HepG2 (cell line): ENCODE results near the gene SMIM8. TPM values are rescaled to one million over a fixed set of nuclear protein-coding genes. Genes with fewer than 3 reads are reported as not detected.

ENCODE experiments used
- ATAD3A ChIP-seq: sonication (generic); formaldehyde crosslinking; IDR thresholded peaks from 2 replicates; pipeline ENCODE4 v1.4.0; 2020; ENCODE audit warnings: missing genetic modification reagents
- CHCHD3 ChIP-seq: sonication (generic); formaldehyde crosslinking; IDR thresholded peaks from 2 replicates; pipeline ENCODE4 v1.8.0; 2022; ENCODE audit warnings: mild to moderate bottlenecking, missing genetic modification reagents, moderate library complexity
- DR1 ChIP-seq: sonication (generic); formaldehyde crosslinking; IDR thresholded peaks from 2 replicates; pipeline ENCODE4 v1.8.0; 2021; ENCODE audit warnings: mild to moderate bottlenecking, missing genetic modification reagents, inconsistent platforms
- FUBP1 ChIP-seq: sonication (generic); formaldehyde crosslinking; IDR thresholded peaks from 2 replicates; pipeline ENCODE4 v1.5.1; 2020; ENCODE audit warnings: missing genetic modification reagents, mild to moderate bottlenecking, borderline replicate concordance
- GFI1 ChIP-seq: sonication (generic); formaldehyde crosslinking; IDR thresholded peaks from 2 replicates; pipeline ENCODE4 v1.5.0; 2020; ENCODE audit warnings: missing genetic modification reagents, mild to moderate bottlenecking, borderline replicate concordance
- HNF4A ChIP-seq: sonication (generic); formaldehyde crosslinking; IDR thresholded peaks from 2 replicates; pipeline ENCODE4 v1.4.0; 2020; ENCODE audit warnings: missing genetic modification reagents
- KDM3A ChIP-seq: IDR thresholded peaks from 2 replicates; pipeline ENCODE4 v1.6.1; 2018; ENCODE audit warnings: low read depth, missing compliant biosample characterization
- KLF13 ChIP-seq: sonication (generic); formaldehyde crosslinking; IDR thresholded peaks from 2 replicates; pipeline ENCODE4 v1.4.0; 2020; ENCODE audit warnings: mild to moderate bottlenecking, missing genetic modification reagents
- KLF15 ChIP-seq: sonication (generic); formaldehyde crosslinking; IDR thresholded peaks from 2 replicates; pipeline ENCODE4 v1.8.1; 2023; ENCODE audit warnings: borderline replicate concordance, mild to moderate bottlenecking, inconsistent platforms, missing genetic modification reagents, mixed read lengths
- NR2F2 ChIP-seq: IDR thresholded peaks from 2 replicates; pipeline ENCODE4 v1.6.1; 2012; ENCODE audit warnings: low read depth, inconsistent platforms, borderline replicate concordance
- SALL2 ChIP-seq: sonication (generic); formaldehyde crosslinking; IDR thresholded peaks from 2 replicates; pipeline ENCODE4 v1.8.1; 2023; ENCODE audit warnings: mild to moderate bottlenecking, missing genetic modification reagents, inconsistent platforms
- SRSF1 ChIP-seq: fragments of 200-400 bp; formaldehyde crosslinking; optimal IDR thresholded peaks from 2 replicates; pipeline ENCODE3; 2017; ENCODE audit warnings: mild to moderate bottlenecking, low read depth, low read length, moderate library complexity
- TARDBP ChIP-seq: sonication (generic); formaldehyde crosslinking; IDR thresholded peaks from 2 replicates; pipeline ENCODE4 v1.8.0; 2022; ENCODE audit warnings: mild to moderate bottlenecking, missing genetic modification reagents
- TP53 ChIP-seq: sonication (generic); formaldehyde crosslinking; conservative IDR thresholded peaks from 2 replicates; pipeline ENCODE4 v1.4.0; 2020; ENCODE audit warnings: missing genetic modification reagents
- ZEB1 ChIP-seq: IDR thresholded peaks from 2 replicates; pipeline ENCODE4 v1.6.1; 2012; ENCODE audit warnings: mild to moderate bottlenecking, low read depth, inconsistent platforms; ENCODE audit not compliant: insufficient replicate concordance
- ZNF160 ChIP-seq: sonication (generic); formaldehyde crosslinking; IDR thresholded peaks from 2 replicates; pipeline ENCODE4 v1.8.0; 2022; ENCODE audit warnings: mild to moderate bottlenecking, inconsistent platforms, missing genetic modification reagents
- ZNF619 ChIP-seq: sonication (generic); formaldehyde crosslinking; IDR thresholded peaks from 2 replicates; pipeline ENCODE4 v1.4.0; 2020; ENCODE audit warnings: mild to moderate bottlenecking, missing genetic modification reagents
- ZNF766 ChIP-seq: sonication (generic); formaldehyde crosslinking; IDR thresholded peaks from 2 replicates; pipeline ENCODE4 v1.5.0; 2020; ENCODE audit warnings: missing genetic modification reagents, borderline replicate concordance
- ZNF841 ChIP-seq: sonication (generic); formaldehyde crosslinking; IDR thresholded peaks from 2 replicates; pipeline ENCODE4 v1.8.1; 2023; ENCODE audit warnings: missing genetic modification reagents, borderline replicate concordance
- ZNF850 ChIP-seq: sonication (generic); formaldehyde crosslinking; conservative IDR thresholded peaks from 2 replicates; pipeline ENCODE4 v1.9.0; 2021; ENCODE audit warnings: mild to moderate bottlenecking, missing genetic modification reagents
- ZSCAN25 ChIP-seq: sonication (generic); formaldehyde crosslinking; IDR thresholded peaks from 2 replicates; pipeline ENCODE4 v1.8.0; 2022; ENCODE audit warnings: mild to moderate bottlenecking, missing genetic modification reagents
- polyA plus RNA-seq, 8 experiments: library from polyadenylated mRNA; depleted of rRNA in 3 of 8; stranded (reverse) in 7 of 8; unstranded in 1 of 8; fragments of >200 nt; fragmentation: Illumina TruSeq in 4 of 8; extraction: Trizol in 4 of 8; gene quantifications; 2 replicates each; pipeline versions ENCODE4 v1.2.1 to v1.2.3, GENCODE V29; 2011 to 2016; ENCODE audit warnings: low read depth in 4 of 8, missing spikeins in 1 of 8, mixed read lengths in 1 of 8; ENCODE audit not compliant: insufficient read depth in 1 of 8
- total RNA-seq, 5 experiments: library from RNA; depleted of rRNA; stranded (reverse); fragments of >200 nt; fragmentation: Illumina TruSeq; extraction: Trizol; gene quantifications; 2 replicates each; pipeline ENCODE4 v1.2.3, GENCODE V29; 2016; ENCODE audit warnings: low read depth in 1 of 5
- TF ChIP-seq, protein P1 (sequence below), 2 experiments: sonication (generic) in 1 of 2; formaldehyde crosslinking in 1 of 2; IDR thresholded peaks; 2 replicates each; pipeline versions ENCODE4 v1.6.1 to v1.9.0; 2014 to 2022; ENCODE audit warnings: antibody characterized with exemption in 1 of 2, borderline replicate concordance in 1 of 2, inconsistent platforms in 1 of 2, low read depth in 1 of 2, missing genetic modification reagents in 1 of 2

The SMIM8 gene
- total and polyA plus RNA-seq, 2 of the 13 experiments (the other 11 are each of a cell fraction or from before 2014, with no cell fraction given): 4.8 to 10.0 TPM

GRCh38 chr6:87322304-87323212 is at the start of gene SMIM8 (continued):
- TF ChIP-seq ZNF619 (peak; percentile 33; the same call in 1 of the 2 replicates), KLF13 (CRISPR knock-in tag) (no peak), NR2F2 (no peak), SALL2 (CRISPR knock-in tag) (peak; percentile 98), GFI1 (CRISPR knock-in tag) (peak; percentile 75), ZNF766 (CRISPR knock-in tag) (peak; percentile 60; the same call in 1 of the 2 replicates), ZNF160 (CRISPR knock-in tag) (peak; percentile 32; the same call in 1 of the 2 replicates), SRSF1 (peak; percentile 54), CHCHD3 (CRISPR knock-in tag) (no peak), ZNF841 (CRISPR knock-in tag) (no peak), TARDBP (CRISPR knock-in tag) (peak; percentile 60; the same call in 1 of the 2 replicates), TP53 (0 out of 2 replicates have a peak, but pooled peaks have one; percentile 79), KLF15 (CRISPR knock-in tag) (peak; percentile 65; the same call in 1 of the 2 replicates), KDM3A (CRISPR knock-in tag) (peak; percentile 57), FUBP1 (no peak), ZNF850 (no peak), ATAD3A (CRISPR knock-in tag) (no peak), HNF4A (CRISPR knock-in tag) (no peak), ZEB1 (peak; percentile 65), ZSCAN25 (CRISPR knock-in tag) (0 out of 2 replicates have a peak, but pooled peaks have one; percentile 49), DR1 (peak; percentile 79)
- TF ChIP-seq, protein P1, sequence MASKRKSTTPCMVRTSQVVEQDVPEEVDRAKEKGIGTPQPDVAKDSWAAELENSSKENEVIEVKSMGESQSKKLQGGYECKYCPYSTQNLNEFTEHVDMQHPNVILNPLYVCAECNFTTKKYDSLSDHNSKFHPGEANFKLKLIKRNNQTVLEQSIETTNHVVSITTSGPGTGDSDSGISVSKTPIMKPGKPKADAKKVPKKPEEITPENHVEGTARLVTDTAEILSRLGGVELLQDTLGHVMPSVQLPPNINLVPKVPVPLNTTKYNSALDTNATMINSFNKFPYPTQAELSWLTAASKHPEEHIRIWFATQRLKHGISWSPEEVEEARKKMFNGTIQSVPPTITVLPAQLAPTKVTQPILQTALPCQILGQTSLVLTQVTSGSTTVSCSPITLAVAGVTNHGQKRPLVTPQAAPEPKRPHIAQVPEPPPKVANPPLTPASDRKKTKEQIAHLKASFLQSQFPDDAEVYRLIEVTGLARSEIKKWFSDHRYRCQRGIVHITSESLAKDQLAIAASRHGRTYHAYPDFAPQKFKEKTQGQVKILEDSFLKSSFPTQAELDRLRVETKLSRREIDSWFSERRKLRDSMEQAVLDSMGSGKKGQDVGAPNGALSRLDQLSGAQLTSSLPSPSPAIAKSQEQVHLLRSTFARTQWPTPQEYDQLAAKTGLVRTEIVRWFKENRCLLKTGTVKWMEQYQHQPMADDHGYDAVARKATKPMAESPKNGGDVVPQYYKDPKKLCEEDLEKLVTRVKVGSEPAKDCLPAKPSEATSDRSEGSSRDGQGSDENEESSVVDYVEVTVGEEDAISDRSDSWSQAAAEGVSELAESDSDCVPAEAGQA (IDR thresholded peaks at IDR 0.05; ENCODE audit: low read depth): no peak; the same call in 1 of the 2 replicates
- TF ChIP-seq, protein P1 (CRISPR knock-in tag; IDR thresholded peaks at IDR 0.05; ENCODE audit: borderline replicate concordance): peak; percentile 66; the same call in 1 of the 2 replicates
